Mesothelial cell of epicardium (in vitro differentiated cells): Measurements from ENCODE around the gene KIAA0408. TPM values are rescaled to one million over a fixed set of nuclear protein-coding genes. Genes with fewer than 3 reads are reported as not detected.

Source experiments
- DNase-seq, 2 experiments: peaks; one replicate each; pipeline ENCODE4 v3.0.0; 2021; ENCODE audit warnings: low spot score in 2 of 2; ENCODE audit not compliant: unreplicated experiment in 2 of 2
- H3K27ac Mint-ChIP-seq: 2 replicates; pipeline ENCODE4 v1.8.0; 2021; ENCODE audit warnings: mixed read lengths
- H3K27me3 Mint-ChIP-seq: 2 replicates; pipeline ENCODE4 v1.8.0; 2021; ENCODE audit warnings: low read depth, mixed read lengths
- H3K36me3 Mint-ChIP-seq: 2 replicates; pipeline ENCODE4 v1.8.0; 2021; ENCODE audit warnings: mixed read lengths
- H3K4me1 Mint-ChIP-seq: 2 replicates; pipeline ENCODE4 v1.8.0; 2021; ENCODE audit warnings: mixed read lengths
- H3K4me3 Mint-ChIP-seq: 2 replicates; pipeline ENCODE4 v1.8.0; 2021; ENCODE audit warnings: mild to moderate bottlenecking, moderate library complexity, mixed read lengths
- H3K9me3 Mint-ChIP-seq: 2 replicates; pipeline ENCODE4 v1.8.0; 2021; ENCODE audit warnings: mixed read lengths
- CTCF ChIP-seq: fragments of 200-600 bp; sonication (generic); IDR thresholded peaks from one replicate; pipeline ENCODE4 v1.5.0; 2021; ENCODE audit warnings: antibody characterized with exemption; ENCODE audit not compliant: unreplicated experiment
- total RNA-seq: library from RNA; stranded (reverse); gene quantifications from 3 replicates; pipeline ENCODE4 v1.2.1, GENCODE V29; 2021

The KIAA0408 gene
- total RNA-seq, 1 donor from 2014 or later, result 0.58 TPM

GRCh38 chr6:127482325-127482724 lies 23.1 kb upstream of the KIAA0408 start:
- H3K27ac Mint-ChIP-seq, result no peak overlapping the region

GRCh38 chr6:127481628-127482027 lies 22.4 kb upstream of the KIAA0408 start:
- Mint-ChIP-seq H3K27me3 (peaks cover 6% of the 10 kb centered on the region), H3K36me3 (no peaks in the 10 kb centered on the region), H3K4me1 (no peaks in the 10 kb centered on the region), H3K9me3 (no peaks in the 10 kb centered on the region), H3K27ac (no peak overlapping the region), H3K4me3 (no peak overlapping the region)
- DNase-seq, result no peak
- no peak for TF ChIP-seq CTCF

More at GRCh38 chr6:127482325-127482724, 23.1 kb upstream of the KIAA0408 start:
- Mint-ChIP-seq H3K27me3 (peaks cover 6% of the 10 kb centered on the region), H3K9me3 (no peaks in the 10 kb centered on the region), H3K4me1 (no peaks in the 10 kb centered on the region), H3K36me3 (no peaks in the 10 kb centered on the region), H3K4me3 (no peak overlapping the region)
- TF ChIP-seq CTCF, result no peak
- no peak for DNase-seq

- TF ChIP-seq CTCF, result no peak
- DNase-seq, result no peak
- Mint-ChIP-seq H3K4me1 (no peaks in the 10 kb centered on the region), H3K4me3 (no peak overlapping the region), H3K27ac (no peak overlapping the region), H3K36me3 (peaks cover 3% of the 10 kb centered on the region), H3K9me3 (peaks cover 3% of the 10 kb centered on the region), H3K27me3 (peaks cover 6% of the 10 kb centered on the region)
Measured at GRCh38 chr6:127481111-127481510, 21.9 kb upstream of the KIAA0408 start.

GRCh38 chr6:127477658-127478057 lies 18.5 kb upstream of the KIAA0408 start:
- peaks cover 6% of the 10 kb centered on the region for H3K9me3 Mint-ChIP-seq
- peaks cover 11% of the 10 kb centered on the region for H3K36me3 Mint-ChIP-seq
- H3K4me3 Mint-ChIP-seq, result no peak overlapping the region
- no peaks in the 10 kb centered on the region for H3K4me1 Mint-ChIP-seq
- no peak overlapping the region for H3K27ac Mint-ChIP-seq
- no peaks in the 10 kb centered on the region for H3K27me3 Mint-ChIP-seq
- no peak for DNase-seq
- no peak for TF ChIP-seq CTCF

- Mint-ChIP-seq H3K27me3 (no peaks in the 10 kb centered on the region), H3K27ac (no peak overlapping the region), H3K36me3 (peaks cover 11% of the 10 kb centered on the region), H3K4me3 (no peak overlapping the region), H3K9me3 (peaks cover 6% of the 10 kb centered on the region), H3K4me1 (peaks cover 4% of the 10 kb centered on the region)
- no peak for DNase-seq
- no peak for TF ChIP-seq CTCF
Measured at GRCh38 chr6:127475823-127476176, 16.6 kb upstream of the KIAA0408 start.

- Mint-ChIP-seq H3K27me3 (no peaks in the 10 kb centered on the region), H3K9me3 (peaks cover 6% of the 10 kb centered on the region), H3K36me3 (peaks cover 11% of the 10 kb centered on the region), H3K4me1 (peaks cover 4% of the 10 kb centered on the region), H3K27ac (no peak overlapping the region), H3K4me3 (no peak overlapping the region)
- DNase-seq, result no peak
- no peak for TF ChIP-seq CTCF
Measured at GRCh38 chr6:127475135-127475822, 16.1 kb upstream of the KIAA0408 start.
